ENCODE results near the gene CDC37. TPM values are rescaled to one million over a fixed set of nuclear protein-coding genes. Genes with fewer than 3 reads are reported as not detected.

CDC37 gene
- total RNA-seq, 1 experiment from 2014 or later: 204 TPM

- TF ChIP-seq ATF6 (CRISPR knock-in tag; IDR thresholded peaks at IDR 0.05) (no peak), ZSCAN18 (CRISPR knock-in tag; IDR thresholded peaks at IDR 0.05) (peak; percentile 99), ETV6 (CRISPR knock-in tag; IDR thresholded peaks at IDR 0.05) (peak; percentile 79; the same call in 1 of the 2 replicates), TP53 (CRISPR knock-in tag; IDR thresholded peaks at IDR 0.05) (no peak), GABPB1 (CRISPR knock-in tag; IDR thresholded peaks at IDR 0.05) (peak; percentile 68), FOXP1 (CRISPR knock-in tag; IDR thresholded peaks at IDR 0.05; ENCODE audit: borderline replicate concordance) (peak; percentile 73; the same call in 1 of the 2 replicates)
Measured at GRCh38 chr19:10416380-10417257, 13.3 kb upstream of the CDC37 start (continued).

- ChIA-PET POLR2A (no interaction called here), CTCF (interaction anchor here (0.6 to 5.9 kb wide), 61 partner anchors 10 to 1028 kb away, joined by 3 to 229 read pairs (median 4); partner anchors contain the start of genes ATG4D, CDC37, DNM2 and ICAM1)
- Mint-ChIP-seq H3K36me3 (no peaks in the 10 kb centered on the region), H3K4me3 (peak overlapping the region; percentile 72), H3K9me3 (no peaks in the 10 kb centered on the region), H3K27ac (no peak overlapping the region), H3K27me3 (ENCODE audit: low read depth) (peaks cover 84% of the 10 kb centered on the region), H3K4me1 (peaks cover 26% of the 10 kb centered on the region)
- TF ChIP-seq ZNF263 (CRISPR knock-in tag; IDR thresholded peaks at IDR 0.05; ENCODE audit: low read depth): no peak
- TF ChIP-seq FOXP1 (CRISPR knock-in tag; IDR thresholded peaks at IDR 0.05; ENCODE audit: borderline replicate concordance): no peak
- TF ChIP-seq CTCF (IDR thresholded peaks at IDR 0.05): no peak
- TF ChIP-seq NFYB (CRISPR knock-in tag; conservative IDR thresholded peaks at IDR 0.05; ENCODE audit: low read depth): no peak
- DNase-seq (ENCODE audit: low spot score) (no peak), ATAC-seq (no peak)
Measured at GRCh38 chr19:10416083-10416379, 12.7 kb upstream of the CDC37 start.

GRCh38 chr19:10412257-10412977, 9.1 kb upstream of the CDC37 start:
- POLR2A ChIA-PET: no interaction called here

More at GRCh38 chr19:10412257-10412977, 9.1 kb upstream of the CDC37 start:
- no peaks in the 10 kb centered on the region for H3K9me3 Mint-ChIP-seq
- H3K4me3 Mint-ChIP-seq: no peak overlapping the region
- DNase-seq (ENCODE audit: low spot score): no peak
- no peak overlapping the region for H3K27ac Mint-ChIP-seq
- H3K4me1 Mint-ChIP-seq: peaks cover 9% of the 10 kb centered on the region
- TF ChIP-seq KAT7 (CRISPR knock-in tag; IDR thresholded peaks at IDR 0.05; ENCODE audit: borderline replicate concordance): no peak
- no peak for TF ChIP-seq IRF2 (CRISPR knock-in tag; IDR thresholded peaks at IDR 0.05; ENCODE audit: borderline replicate concordance, low read depth)
- TF ChIP-seq RELA (CRISPR knock-in tag; IDR thresholded peaks at IDR 0.05; ENCODE audit: borderline replicate concordance): no peak
- TF ChIP-seq NR2C2 (CRISPR knock-in tag; IDR thresholded peaks at IDR 0.05): no peak
- TF ChIP-seq USF1 (CRISPR knock-in tag; IDR thresholded peaks at IDR 0.05): no peak
- no peak for TF ChIP-seq ZNF396 (CRISPR knock-in tag; IDR thresholded peaks at IDR 0.05; ENCODE audit: borderline replicate concordance)
- TF ChIP-seq CBFB (CRISPR knock-in tag; IDR thresholded peaks at IDR 0.05; ENCODE audit: low read depth): no peak
- TF ChIP-seq ZNF512 (CRISPR knock-in tag; IDR thresholded peaks at IDR 0.05; ENCODE audit: borderline replicate concordance): no peak
- TF ChIP-seq ARID4B (CRISPR knock-in tag; IDR thresholded peaks at IDR 0.05; ENCODE audit: borderline replicate concordance): no peak
- CTCF ChIA-PET: interaction anchor here (1.0 to 2.4 kb wide), 5 partner anchors 8 to 67 kb away, joined by 4 to 14 read pairs (median 7); partner anchors contain the start of gene CDC37
- ATAC-seq: no peak
- H3K36me3 Mint-ChIP-seq: no peaks in the 10 kb centered on the region
- peaks cover 85% of the 10 kb centered on the region for H3K27me3 Mint-ChIP-seq (ENCODE audit: low read depth)
